ENCODE results near the gene ATG13.

ATG13 gene

GRCh38 chr11:46697303-46697702, 80.0 kb downstream of the ATG13 start:
- ChIA-PET CTCF (interaction anchor here (0.6 kb wide), 1 partner anchor 80 kb away, joined by 3 read pairs; the partner anchor contains the start of genes ATG13 and HARBI1), POLR2A (no interaction called here)
- H3K36me3 ChIP-seq (ENCODE audit: control insufficient read depth in 2 of 2, insufficient read depth in 1 of 2, low read length in 2 of 2) = peaks cover 4 to 39% of the 10 kb centered on the region in 2 experiments; a peak in 2 of 3 replicates
- H3K4me3 ChIP-seq (ENCODE audit: low read depth, low read length) = no peak overlapping the region
- H3K27ac ChIP-seq (ENCODE audit: extremely low read depth, low read depth, low read length) = no peak overlapping the region
- TF ChIP-seq MYNN (tag by site-specific recombination; IDR thresholded peaks at IDR 0.05; ENCODE audit: borderline replicate concordance) (peak; percentile 61; the same call in 1 of the 2 replicates), ZNF146 (tag by site-specific recombination; IDR thresholded peaks at IDR 0.05) (no peak), ZNF610 (tag by site-specific recombination; IDR thresholded peaks at IDR 0.05; ENCODE audit: borderline replicate concordance) (no peak)
- H3K4me1 ChIP-seq (ENCODE audit: control insufficient read depth, insufficient read depth, low read length) = no peaks in the 10 kb centered on the region
- no peaks in the 10 kb centered on the region for H3K9me3 ChIP-seq (ENCODE audit: control insufficient read depth, insufficient read depth, low read depth, low read length)

- peaks cover 4 to 41% of the 10 kb centered on the region in 2 experiments; a peak in 2 of 3 replicates for H3K36me3 ChIP-seq (ENCODE audit: control insufficient read depth in 2 of 2, insufficient read depth in 1 of 2, low read length in 2 of 2)
- peak; percentile 61; the same call in 1 of the 2 replicates for TF ChIP-seq GLIS1 (tag by site-specific recombination; IDR thresholded peaks at IDR 0.05)
- TF ChIP-seq YY1 (tag by site-specific recombination; IDR thresholded peaks at IDR 0.05) = no peak
- no peak for TF ChIP-seq ZNF488 (tag by site-specific recombination; IDR thresholded peaks at IDR 0.05)
- peak; percentile 54 for TF ChIP-seq ZIC2 (tag by site-specific recombination; IDR thresholded peaks at IDR 0.05)
- ChIA-PET CTCF (interaction anchor here (0.6 to 0.8 kb wide), 2 partner anchors 81 to 97 kb away, joined by 3 to 4 read pairs; partner anchors contain the start of genes ATG13 and HARBI1), POLR2A (no interaction called here)
- no peak overlapping the region for H3K4me3 ChIP-seq (ENCODE audit: low read depth, low read length)
- H3K4me1 ChIP-seq (ENCODE audit: control insufficient read depth, insufficient read depth, low read length) = no peaks in the 10 kb centered on the region
- H3K9me3 ChIP-seq (ENCODE audit: control insufficient read depth, insufficient read depth, low read depth, low read length) = no peaks in the 10 kb centered on the region
- no peak overlapping the region for H3K27ac ChIP-seq (ENCODE audit: extremely low read depth, low read depth, low read length)
Observed at GRCh38 chr11:46697723-46698122, 80.4 kb downstream of the ATG13 start.

- Histone ChIP-seq H3K36me3 (ENCODE audit: control insufficient read depth in 2 of 2, insufficient read depth in 1 of 2, low read length in 2 of 2) (peaks cover 4 to 48% of the 10 kb centered on the region in 2 experiments; a peak in 2 of 3 replicates), H3K27ac (ENCODE audit: extremely low read depth, low read depth, low read length) (no peak overlapping the region), H3K4me1 (ENCODE audit: control insufficient read depth, insufficient read depth, low read length) (no peaks in the 10 kb centered on the region), H3K9me3 (ENCODE audit: control insufficient read depth, insufficient read depth, low read depth, low read length) (no peaks in the 10 kb centered on the region), H3K4me3 (ENCODE audit: low read depth, low read length) (no peak overlapping the region)
- POLR2A ChIA-PET = no interaction called here
- CTCF ChIA-PET = interaction anchor here (0.6 to 0.8 kb wide), 3 partner anchors 96 to 331 kb away, joined by 3 to 7 read pairs (median 4); no protein-coding TSS in a partner anchor
- TF ChIP-seq SP2 (tag by site-specific recombination; IDR thresholded peaks at IDR 0.05) (peak; percentile 20; the same call in 1 of the 2 replicates), ZNF488 (tag by site-specific recombination; IDR thresholded peaks at IDR 0.05) (no peak), PRDM1 (tag by site-specific recombination; IDR thresholded peaks at IDR 0.05) (no peak), ZBTB44 (tag by site-specific recombination; IDR thresholded peaks at IDR 0.05) (no peak), ZNF645 (tag by site-specific recombination; IDR thresholded peaks at IDR 0.05) (no peak), ZNF175 (tag by site-specific recombination; IDR thresholded peaks at IDR 0.05) (no peak), ZNF169 (tag by site-specific recombination; IDR thresholded peaks at IDR 0.05) (no peak), ZNF843 (tag by site-specific recombination; IDR thresholded peaks at IDR 0.05) (no peak), PRDM4 (tag by site-specific recombination; IDR thresholded peaks at IDR 0.05) (no peak), ATF2 (tag by site-specific recombination; IDR thresholded peaks at IDR 0.05; ENCODE audit: low read depth) (no peak), MZF1 (tag by site-specific recombination; IDR thresholded peaks at IDR 0.05; ENCODE audit: borderline replicate concordance) (no peak), SCRT2 (tag by site-specific recombination; IDR thresholded peaks at IDR 0.05) (no peak), ZNF433 (tag by site-specific recombination; IDR thresholded peaks at IDR 0.05; ENCODE audit: low read depth) (no peak), ZNF132 (tag by site-specific recombination; IDR thresholded peaks at IDR 0.05; ENCODE audit: borderline replicate concordance) (no peak), ZNF311 (tag by site-specific recombination; IDR thresholded peaks at IDR 0.05; ENCODE audit: borderline replicate concordance) (no peak), ZNF549 (tag by site-specific recombination; IDR thresholded peaks at IDR 0.05) (no peak), ZNF544 (tag by site-specific recombination; IDR thresholded peaks at IDR 0.05) (no peak)
Observed at GRCh38 chr11:46698597-46698996, 81.2 kb downstream of the ATG13 start.

All from HEK293 (cell line).